ENCODE results near the gene TMEM156.
"Not testable (repeated sequence)": the region's sequence is repeated elsewhere in the genome, so short reads cannot be mapped to it uniquely, and the experiment has no call there.

Gene TMEM156

GRCh38 chr4:38967260-38968095 lies 64.7 kb downstream of the TMEM156 start:
- FAIRE-seq (no peak), DNase-seq (ENCODE audit: insufficient read length) (no peak)
- TF ChIP-seq POLR2AphosphoS5 (IDR thresholded peaks at IDR 0.05; ENCODE audit: low read depth, low read length), result no peak
- TF ChIP-seq TAF1 (IDR thresholded peaks at IDR 0.05; ENCODE audit: borderline replicate concordance, low read depth, low read length), result no peak
- TF ChIP-seq POLR2A (IDR thresholded peaks at IDR 0.05; ENCODE audit: low read depth, low read length), result no peak

GRCh38 chr4:38965866-38966265 lies 66.3 kb downstream of the TMEM156 start:
- TF ChIP-seq TAF1 (IDR thresholded peaks at IDR 0.05; ENCODE audit: borderline replicate concordance, low read depth, low read length) (no peak), POLR2AphosphoS5 (IDR thresholded peaks at IDR 0.05; ENCODE audit: low read depth, low read length) (no peak), POLR2A (IDR thresholded peaks at IDR 0.05; ENCODE audit: low read depth, low read length) (no peak)
- FAIRE-seq (no peak), DNase-seq (ENCODE audit: insufficient read length) (no peak)

- no peak for DNase-seq (ENCODE audit: insufficient read length)
- FAIRE-seq, result no peak
- TF ChIP-seq TAF1 (IDR thresholded peaks at IDR 0.05; ENCODE audit: borderline replicate concordance, low read depth, low read length) (no peak), POLR2AphosphoS5 (IDR thresholded peaks at IDR 0.05; ENCODE audit: low read depth, low read length) (no peak), POLR2A (IDR thresholded peaks at IDR 0.05; ENCODE audit: low read depth, low read length) (no peak)
Measured at GRCh38 chr4:38964942-38965775, 67.0 kb downstream of the TMEM156 start.

GRCh38 chr4:38959248-38959647 lies 73.0 kb downstream of the TMEM156 start:
- FAIRE-seq; DNase-seq (ENCODE audit: insufficient read length): not testable (repeated sequence)

- FAIRE-seq, result no peak
- TF ChIP-seq TAF1 (IDR thresholded peaks at IDR 0.05; ENCODE audit: borderline replicate concordance, low read depth, low read length), result no peak
- no peak for TF ChIP-seq POLR2AphosphoS5 (IDR thresholded peaks at IDR 0.05; ENCODE audit: low read depth, low read length)
- no peak for TF ChIP-seq POLR2A (IDR thresholded peaks at IDR 0.05; ENCODE audit: low read depth, low read length)
- no peak for DNase-seq (ENCODE audit: insufficient read length)
Measured at GRCh38 chr4:38958453-38959190, 73.6 kb downstream of the TMEM156 start.

- TF ChIP-seq POLR2A (IDR thresholded peaks at IDR 0.05; ENCODE audit: low read depth, low read length), result no peak
- TF ChIP-seq TAF1 (IDR thresholded peaks at IDR 0.05; ENCODE audit: borderline replicate concordance, low read depth, low read length), result no peak
- no peak for TF ChIP-seq POLR2AphosphoS5 (IDR thresholded peaks at IDR 0.05; ENCODE audit: low read depth, low read length)
- no peak for FAIRE-seq
- DNase-seq (ENCODE audit: insufficient read length), result no peak
Measured at GRCh38 chr4:38957893-38958292, 74.3 kb downstream of the TMEM156 start.

- no peak for FAIRE-seq
- TF ChIP-seq POLR2AphosphoS5 (IDR thresholded peaks at IDR 0.05; ENCODE audit: low read depth, low read length) (no peak), TAF1 (IDR thresholded peaks at IDR 0.05; ENCODE audit: borderline replicate concordance, low read depth, low read length) (no peak)
- DNase-seq (ENCODE audit: insufficient read length), result no peak
Measured at GRCh38 chr4:38957261-38957815, 74.9 kb downstream of the TMEM156 start.

GRCh38 chr4:38955957-38956356 lies 76.3 kb downstream of the TMEM156 start:
- FAIRE-seq, result no peak
- TF ChIP-seq POLR2AphosphoS5 (IDR thresholded peaks at IDR 0.05; ENCODE audit: low read depth, low read length) (no peak), POLR2A (IDR thresholded peaks at IDR 0.05; ENCODE audit: low read depth, low read length) (no peak), TAF1 (IDR thresholded peaks at IDR 0.05; ENCODE audit: borderline replicate concordance, low read depth, low read length) (no peak)
- no peak for DNase-seq (ENCODE audit: insufficient read length)

- FAIRE-seq (no peak), DNase-seq (ENCODE audit: insufficient read length) (no peak)
- no peak for TF ChIP-seq POLR2A (IDR thresholded peaks at IDR 0.05; ENCODE audit: low read depth, low read length)
- no peak for TF ChIP-seq POLR2AphosphoS5 (IDR thresholded peaks at IDR 0.05; ENCODE audit: low read depth, low read length)
- no peak for TF ChIP-seq TAF1 (IDR thresholded peaks at IDR 0.05; ENCODE audit: borderline replicate concordance, low read depth, low read length)
Measured at GRCh38 chr4:38954727-38955126, 77.5 kb downstream of the TMEM156 start.

- DNase-seq (ENCODE audit: insufficient read length) (no peak), FAIRE-seq (no peak)
- TF ChIP-seq POLR2A (IDR thresholded peaks at IDR 0.05; ENCODE audit: low read depth, low read length) (no peak), POLR2AphosphoS5 (IDR thresholded peaks at IDR 0.05; ENCODE audit: low read depth, low read length) (no peak), TAF1 (IDR thresholded peaks at IDR 0.05; ENCODE audit: borderline replicate concordance, low read depth, low read length) (no peak)
Measured at GRCh38 chr4:38952017-38952416, 80.2 kb downstream of the TMEM156 start.

GRCh38 chr4:38951598-38951997 lies 80.6 kb downstream of the TMEM156 start:
- no peak for FAIRE-seq
- TF ChIP-seq POLR2AphosphoS5 (IDR thresholded peaks at IDR 0.05; ENCODE audit: low read depth, low read length) (no peak), TAF1 (IDR thresholded peaks at IDR 0.05; ENCODE audit: borderline replicate concordance, low read depth, low read length) (no peak), POLR2A (IDR thresholded peaks at IDR 0.05; ENCODE audit: low read depth, low read length) (no peak)
- DNase-seq (ENCODE audit: insufficient read length), result no peak

Data from GM12892 (cell line).